H1 (cell line): ENCODE data around the gene PIK3R5. TPM values are rescaled to one million over a fixed set of nuclear protein-coding genes. Genes with fewer than 3 reads are reported as not detected.

ENCODE experiments used
- CTCF ChIA-PET: fragments of 300-600 bp; sonication (Branson Sonifier 250); formaldehyde crosslinking; loops from one replicate; lab custom pipeline; 2021; ENCODE audit not compliant: partially characterized antibody; lab: Charles Lee
- POLR2A ChIA-PET: fragments of 300-600 bp; sonication (Branson Sonifier 250); formaldehyde crosslinking; loops from one replicate; lab custom pipeline; 2021; ENCODE audit warnings: inconsistent platforms; ENCODE audit not compliant: partially characterized antibody; lab: Charles Lee
- DNase-seq, 2 experiments: peaks; one replicate each; pipeline versions ENCODE4 v3.0.0 to v3.0.0-alpha.2; 2010 to 2022; ENCODE audit warnings: low spot score in 2 of 2, low read depth in 1 of 2, mixed read lengths in 1 of 2
- FAIRE-seq: peaks from 2 replicates; lab custom pipeline; 2011; peaks lifted over from hg19 to GRCh38; lab: Jason Lieb, UNC
- H2AFZ ChIP-seq: 2 replicates; pipeline ENCODE4 v1.8.1; 2012; ENCODE audit warnings: low read length, inconsistent platforms
- H2AK5ac ChIP-seq: 2 replicates; pipeline ENCODE4 v1.6.1; 2013; ENCODE audit warnings: low read depth, low read length
- H2BK120ac ChIP-seq: replicated peaks from 2 replicates; pipeline ENCODE3; 2013; ENCODE audit warnings: low read depth, low read length, inconsistent platforms
- H2BK12ac ChIP-seq: 2 replicates; pipeline ENCODE4 v1.6.1; 2013; ENCODE audit warnings: low read depth, low read length
- H2BK15ac ChIP-seq: 2 replicates; pipeline ENCODE4 v1.6.1; 2013; ENCODE audit warnings: low read length
- H2BK20ac ChIP-seq: 2 replicates; pipeline ENCODE4 v1.6.1; 2013; ENCODE audit warnings: low read length
- H2BK5ac ChIP-seq: 2 replicates; pipeline ENCODE4 v1.6.1; 2013; ENCODE audit warnings: low read depth, low read length
- H3K14ac ChIP-seq: 2 replicates; pipeline ENCODE4 v1.6.1; 2013; ENCODE audit warnings: inconsistent platforms; ENCODE audit not compliant: insufficient read length
- H3K18ac ChIP-seq: 2 replicates; pipeline ENCODE4 v1.6.1; 2013; ENCODE audit warnings: low read length; ENCODE audit errors: extremely low read depth
- H3K23ac ChIP-seq: 2 replicates; pipeline ENCODE4 v1.6.1; 2013; ENCODE audit warnings: inconsistent platforms; ENCODE audit not compliant: insufficient read length
- H3K23me2 ChIP-seq: 2 replicates; pipeline ENCODE4 v1.6.1; 2013; ENCODE audit warnings: low read depth, low read length
- H3K27ac ChIP-seq: 2 replicates; pipeline ENCODE4 v1.6.1; 2011; ENCODE audit warnings: low read depth, low read length, inconsistent platforms
- H3K27me3 ChIP-seq, 4 experiments: replicated peaks in 1 of 4; 1 replicate in 1 of 4; 2 replicates in 3 of 4; pipeline versions ENCODE4 v1.6.1 to v1.8.1; 2011 to 2013; ENCODE audit warnings: low read length in 3 of 4, mild to moderate bottlenecking in 3 of 4, inconsistent platforms in 2 of 4, mixed read lengths in 2 of 4, moderate library complexity in 1 of 4; ENCODE audit not compliant: control insufficient read depth in 3 of 4, insufficient read depth in 3 of 4; ENCODE audit errors: extremely low read depth in 1 of 4
- H3K36me3 ChIP-seq, 4 experiments: 2 replicates each; pipeline versions ENCODE4 v1.6.1 to v1.8.1; 2011 to 2013; ENCODE audit warnings: mild to moderate bottlenecking in 4 of 4, low read length in 3 of 4, moderate library complexity in 2 of 4, control low read depth in 1 of 4, inconsistent platforms in 1 of 4; ENCODE audit not compliant: insufficient read depth in 4 of 4, control insufficient read depth in 2 of 4
- H3K4ac ChIP-seq: replicated peaks from 2 replicates; pipeline ENCODE3; 2013; ENCODE audit warnings: low read length, low read depth, mixed read lengths, inconsistent platforms; ENCODE audit not compliant: insufficient read length
- H3K4me1 ChIP-seq, 4 experiments: replicated peaks in 1 of 4; 1 replicate in 1 of 4; 2 replicates in 3 of 4; pipeline versions ENCODE4 v1.6.1 to v1.8.1; 2011 to 2013; ENCODE audit warnings: low read length in 3 of 4, inconsistent platforms in 2 of 4, mixed read lengths in 1 of 4; ENCODE audit not compliant: insufficient read depth in 4 of 4, control insufficient read depth in 3 of 4
- H3K4me2 ChIP-seq, 2 experiments: 2 replicates each; pipeline versions ENCODE4 v1.6.1 to v1.8.1; 2011 to 2013; ENCODE audit warnings: low read depth in 2 of 2, low read length in 2 of 2, control low read depth in 1 of 2, inconsistent platforms in 1 of 2, mild to moderate bottlenecking in 1 of 2; ENCODE audit not compliant: insufficient read depth in 1 of 2
- H3K4me3 ChIP-seq, 4 experiments: fragments of 200-600, 300-600 bp in 1 of 4; sonication (generic), shearing (Covaris generic), sonication (Bioruptor Twin) in 1 of 4; 2 replicates each; pipeline versions ENCODE4 v1.5.1 to v1.8.1; 2011 to 2016; ENCODE audit warnings: low read length in 4 of 4, low read depth in 3 of 4, control low read depth in 2 of 4, inconsistent platforms in 2 of 4, mild to moderate bottlenecking in 2 of 4, mixed read lengths in 1 of 4, moderate library complexity in 1 of 4; ENCODE audit not compliant: insufficient read depth in 2 of 4; ENCODE audit errors: extremely low read depth in 1 of 4
- H3K56ac ChIP-seq: replicated peaks from 2 replicates; pipeline ENCODE3; 2013; ENCODE audit warnings: low read depth, mild to moderate bottlenecking, mixed read lengths, low read length, inconsistent platforms; ENCODE audit not compliant: insufficient read length
- H3K79me1 ChIP-seq: 2 replicates; pipeline ENCODE4 v1.6.1; 2013; ENCODE audit warnings: low read depth, low read length, control low read depth
- H3K79me2 ChIP-seq, 2 experiments: 2 replicates each; pipeline versions ENCODE4 v1.6.1 to v1.8.1; 2012 to 2013; ENCODE audit warnings: low read length in 2 of 2, mild to moderate bottlenecking in 2 of 2, inconsistent platforms in 1 of 2; ENCODE audit not compliant: insufficient read depth in 2 of 2, control insufficient read depth in 1 of 2
- H3K9ac ChIP-seq, 4 experiments: replicated peaks in 1 of 4; 1 replicate in 1 of 4; 2 replicates in 3 of 4; pipeline versions ENCODE4 v1.6.1 to v1.8.1; 2011 to 2013; ENCODE audit warnings: low read depth in 3 of 4, low read length in 3 of 4, control low read depth in 2 of 4, mild to moderate bottlenecking in 2 of 4, moderate library complexity in 2 of 4, inconsistent platforms in 1 of 4; ENCODE audit errors: extremely low read depth in 1 of 4
- H3K9me3 ChIP-seq, 2 experiments: 2 replicates each; pipeline versions ENCODE4 v1.6.1 to v1.8.1; 2012 to 2013; ENCODE audit warnings: mild to moderate bottlenecking in 2 of 2, moderate library complexity in 2 of 2, control low read depth in 1 of 2, inconsistent platforms in 1 of 2, low read depth in 1 of 2, low read length in 1 of 2, mixed read lengths in 1 of 2; ENCODE audit not compliant: insufficient read depth in 2 of 2
- H4K20me1 ChIP-seq, 2 experiments: replicated peaks in 1 of 2; 2 replicates each; pipeline versions ENCODE3 to v1.8.1; 2011 to 2013; ENCODE audit warnings: inconsistent platforms in 2 of 2, low read length in 2 of 2, mild to moderate bottlenecking in 1 of 2; ENCODE audit not compliant: insufficient read depth in 2 of 2, control insufficient read depth in 1 of 2
- H4K5ac ChIP-seq: 2 replicates; pipeline ENCODE4 v1.6.1; 2013; ENCODE audit warnings: low read length, low read depth, mixed read lengths, inconsistent platforms; ENCODE audit not compliant: insufficient read length
- H4K8ac ChIP-seq: 2 replicates; pipeline ENCODE4 v1.8.0; 2013; ENCODE audit warnings: mild to moderate bottlenecking, moderate library complexity, low read length, inconsistent platforms; ENCODE audit not compliant: insufficient read depth; ENCODE audit errors: extremely low read depth
- H4K91ac ChIP-seq: replicated peaks from 2 replicates; pipeline ENCODE3; 2013; ENCODE audit warnings: low read length, mixed read lengths, inconsistent platforms; ENCODE audit not compliant: insufficient read length
- BCL11A ChIP-seq, 2 experiments: IDR thresholded peaks; one replicate each; pipeline ENCODE4 v1.6.1; 2011; ENCODE audit warnings: low read depth in 2 of 2, low read length in 2 of 2, mild to moderate bottlenecking in 2 of 2
- CBX8 ChIP-seq: fragments of 300-800, 300-1000 bp; sonication (generic); IDR thresholded peaks from 2 replicates; pipeline ENCODE4 v1.7.1; 2016; ENCODE audit warnings: low read depth, low read length, borderline replicate concordance
- FOSL1 ChIP-seq: IDR thresholded peaks from 2 replicates; pipeline ENCODE4 v1.6.1; 2011; ENCODE audit warnings: mild to moderate bottlenecking, low read depth, low read length, moderate library complexity; ENCODE audit not compliant: insufficient read depth
- JUN ChIP-seq: IDR thresholded peaks from 2 replicates; pipeline ENCODE4 v1.6.1; 2011; ENCODE audit warnings: low read depth, mild to moderate bottlenecking, improper control_type of control experiment, low read length
- JUND ChIP-seq: IDR thresholded peaks from 2 replicates; pipeline ENCODE4 v1.6.1; 2011; ENCODE audit warnings: mild to moderate bottlenecking, improper control_type of control experiment, low read length
- MAFK ChIP-seq: IDR thresholded peaks from 2 replicates; pipeline ENCODE4 v1.6.1; 2012; ENCODE audit warnings: low read depth, mild to moderate bottlenecking, improper control_type of control experiment, low read length
- POLR2AphosphoS5 ChIP-seq: IDR thresholded peaks from 2 replicates; pipeline ENCODE4 v1.6.1; 2011; ENCODE audit warnings: low read depth, low read length
- POU5F1 ChIP-seq: IDR thresholded peaks from 2 replicates; pipeline ENCODE4 v1.6.1; 2011; ENCODE audit warnings: low read depth, mild to moderate bottlenecking, low read length, moderate library complexity
- RAD21 ChIP-seq, 2 experiments: IDR thresholded peaks in 1 of 2; conservative IDR thresholded peaks in 1 of 2; 2 replicates each; pipeline ENCODE4 v1.6.1; 2011; ENCODE audit warnings: low read depth in 2 of 2, low read length in 2 of 2, improper control_type of control experiment in 1 of 2, inconsistent platforms in 1 of 2, mild to moderate bottlenecking in 1 of 2, moderate library complexity in 1 of 2
- RFX5 ChIP-seq: IDR thresholded peaks from 2 replicates; pipeline ENCODE4 v1.6.1; 2011; ENCODE audit warnings: low read depth, low read length, improper control_type of control experiment, borderline replicate concordance
- TAF1 ChIP-seq: IDR thresholded peaks from 2 replicates; pipeline ENCODE4 v1.6.1; 2011; ENCODE audit warnings: mild to moderate bottlenecking, low read depth, low read length
- ZNF274 ChIP-seq: IDR thresholded peaks from 2 replicates; pipeline ENCODE4 v1.7.0; 2012; ENCODE audit warnings: low read length, borderline replicate concordance; ENCODE audit errors: extremely low read depth
- WGBS, 2 experiments: shearing (Covaris generic) in 1 of 2; methylation state at CpG; one replicate each; pipeline versions ENCODE4 v1.1.6 to v1.1.7; 2013 to 2015; ENCODE audit warnings: low lambda C conversion rate in 2 of 2, mixed read lengths in 2 of 2, inconsistent platforms in 1 of 2, low coverage in 1 of 2, missing lambda C conversion rate in 1 of 2; ENCODE audit not compliant: insufficient replicate concordance in 2 of 2, insufficient coverage in 1 of 2, insufficient read length in 1 of 2; ENCODE audit errors: extremely low coverage in 1 of 2, missing lambda C conversion rate in 1 of 2; 5-methylcytosine and 5-hydroxymethylcytosine counted together
- polyA plus RNA-seq, 7 experiments: library from polyadenylated mRNA; depleted of rRNA in 3 of 7; stranded (reverse) in 5 of 7; unstranded in 2 of 7; fragments of >200 nt in 5 of 7; fragments of 200-250 nt in 2 of 7; gene quantifications; 1 replicate in 5 of 7; 2 replicates in 1 of 7; 4 replicates in 1 of 7; pipeline versions ENCODE4 v1.2.1 to v1.2.3, GENCODE V29; 2011 to 2013; ENCODE audit warnings: missing spikeins in 2 of 7, mixed read lengths in 2 of 7
- total RNA-seq: library from RNA; stranded (reverse); fragmentation: NEBNext Ultra II Directional; extraction: Animal tissue kit (Norgen Biotek cat#: 25700); gene quantifications from 2 replicates; pipeline ENCODE4 v1.2.1, GENCODE V29; 2021

PIK3R5 gene
- total and polyA plus RNA-seq, 2 of the 8 experiments (the other 6 are each of a cell fraction or from before 2014, with no cell fraction given): 2.7 to 4.3 TPM

DNA sequence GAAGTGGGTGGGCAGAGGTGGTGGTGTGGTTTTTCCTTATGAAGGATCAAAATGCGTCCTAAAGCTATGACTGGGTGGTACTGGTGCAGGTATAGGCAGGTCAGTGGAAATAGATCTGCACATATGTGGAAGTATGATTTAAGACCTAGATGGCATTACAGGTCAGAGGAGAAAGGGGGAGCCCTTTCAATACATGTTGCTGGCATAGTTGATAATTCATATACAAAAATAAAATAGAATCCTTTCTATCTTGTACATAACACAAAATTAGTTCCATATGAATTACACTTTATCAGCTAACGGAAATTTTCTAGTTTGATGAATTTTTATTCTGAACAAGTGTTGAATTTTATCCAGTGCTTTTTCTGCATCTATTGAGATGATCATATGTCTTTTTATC is 20.8 kb upstream of the PIK3R5 start:
- H3K27me3 ChIP-seq: no peaks in the 10 kb centered on the region
- H3K18ac ChIP-seq: no peak overlapping the region
- no peak overlapping the region for H2BK5ac ChIP-seq
- no peak overlapping the region for H2BK120ac ChIP-seq
- H4K20me1 ChIP-seq: no peaks in the 10 kb centered on the region
- no peak overlapping the region for H3K4ac ChIP-seq
- no peak overlapping the region for H3K4me3 ChIP-seq
- no peak overlapping the region for H4K8ac ChIP-seq
- H2BK15ac ChIP-seq: no peak overlapping the region
- H2BK20ac ChIP-seq: no peak overlapping the region
- H3K4me2 ChIP-seq: no peak overlapping the region
- ChIA-PET CTCF (interaction anchor here (0.6 to 1.8 kb wide), 4 partner anchors 11 to 98 kb away, joined by 3 to 8 read pairs (median 4); no protein-coding TSS in a partner anchor), POLR2A (no interaction called here)
- H4K5ac ChIP-seq: no peak overlapping the region
- H2AK5ac ChIP-seq: no peak overlapping the region
- H3K4me1 ChIP-seq: no peaks in the 10 kb centered on the region
- H3K9ac ChIP-seq: no peak overlapping the region
- no peaks in the 10 kb centered on the region for H3K36me3 ChIP-seq
- no peak overlapping the region for H3K56ac ChIP-seq
- no peaks in the 10 kb centered on the region; a peak in 1 of 4 replicates for H3K9me3 ChIP-seq
- 86% methylated on average over 2 of the region's 2 CpGs; no CpG with 5 or more reads in 1 of the 2 experiments for WGBS, 2 experiments
- no peaks in the 10 kb centered on the region for H3K79me1 ChIP-seq
- H3K23ac ChIP-seq: no peak overlapping the region
- H3K14ac ChIP-seq: no peak overlapping the region
- no peak for DNase-seq
- no peak overlapping the region for H2AFZ ChIP-seq
- H4K91ac ChIP-seq: no peak overlapping the region
- H3K27ac ChIP-seq: no peak overlapping the region
- no peak overlapping the region for H2BK12ac ChIP-seq
- no peaks in the 10 kb centered on the region for H3K23me2 ChIP-seq
- FAIRE-seq: no peak
- no peaks in the 10 kb centered on the region for H3K79me2 ChIP-seq
- TF ChIP-seq TAF1 (no peak), BCL11A (IDR thresholded peaks at IDR 0.05; ENCODE audit: low read depth in 2 of 2, low read length in 2 of 2) (no peak), CBX8 (no peak), ZNF274 (no peak), RFX5 (no peak), POLR2AphosphoS5 (no peak), POU5F1 (no peak), RAD21 (IDR thresholded peaks at IDR 0.05 in 1 of 2, conservative IDR thresholded peaks at IDR 0.05 in 1 of 2; ENCODE audit: low read depth in 2 of 2, low read length in 2 of 2) (no peak), JUND (no peak), JUN (no peak), MAFK (no peak), FOSL1 (no peak)
